Urothelium cell line (cell line): Measurements from ENCODE around the gene STOM.

ENCODE experiments used
- DNase-seq: peaks from one replicate; pipeline ENCODE4 v3.0.0; 2011; ENCODE audit warnings: low spot score, mixed read lengths
- FAIRE-seq: peaks from 2 replicates; lab custom pipeline; 2011; peaks lifted over from hg19 to GRCh38; lab: Jason Lieb, UNC

STOM gene

DNA sequence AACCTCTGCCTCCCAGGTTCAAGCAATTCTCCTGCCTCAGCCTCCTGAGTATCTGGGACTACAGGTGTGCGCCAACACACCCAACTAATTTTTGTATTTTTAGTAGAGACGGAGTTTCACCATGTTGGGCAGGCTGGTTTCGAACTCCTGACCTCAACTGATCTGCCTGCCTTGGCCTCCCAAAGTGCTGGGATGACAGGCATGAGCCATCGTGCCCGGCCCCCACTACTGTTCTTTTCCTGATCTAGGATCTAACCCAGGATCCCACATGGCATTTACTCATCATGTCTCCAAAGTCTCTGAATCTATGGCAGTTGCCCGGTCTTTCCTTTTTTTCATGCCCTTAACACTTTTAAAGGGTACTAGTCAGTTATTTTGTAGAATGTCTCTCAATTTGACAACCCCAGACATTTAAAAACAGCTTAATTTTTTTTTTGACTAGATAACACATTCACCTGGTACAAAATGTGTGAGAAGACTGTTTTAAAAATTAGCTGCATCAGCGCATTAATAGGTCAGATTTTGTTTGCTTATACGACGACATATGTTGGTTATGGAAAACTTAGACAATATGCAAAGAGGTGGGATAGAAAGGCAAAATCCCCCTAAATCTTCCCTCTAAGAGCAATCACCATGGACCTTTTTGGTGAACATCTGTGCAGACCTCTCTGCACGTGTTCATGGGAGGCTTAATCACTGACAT lies 46.5 kb downstream of the STOM start:
- no peak for FAIRE-seq
- DNase-seq: no peak

DNA sequence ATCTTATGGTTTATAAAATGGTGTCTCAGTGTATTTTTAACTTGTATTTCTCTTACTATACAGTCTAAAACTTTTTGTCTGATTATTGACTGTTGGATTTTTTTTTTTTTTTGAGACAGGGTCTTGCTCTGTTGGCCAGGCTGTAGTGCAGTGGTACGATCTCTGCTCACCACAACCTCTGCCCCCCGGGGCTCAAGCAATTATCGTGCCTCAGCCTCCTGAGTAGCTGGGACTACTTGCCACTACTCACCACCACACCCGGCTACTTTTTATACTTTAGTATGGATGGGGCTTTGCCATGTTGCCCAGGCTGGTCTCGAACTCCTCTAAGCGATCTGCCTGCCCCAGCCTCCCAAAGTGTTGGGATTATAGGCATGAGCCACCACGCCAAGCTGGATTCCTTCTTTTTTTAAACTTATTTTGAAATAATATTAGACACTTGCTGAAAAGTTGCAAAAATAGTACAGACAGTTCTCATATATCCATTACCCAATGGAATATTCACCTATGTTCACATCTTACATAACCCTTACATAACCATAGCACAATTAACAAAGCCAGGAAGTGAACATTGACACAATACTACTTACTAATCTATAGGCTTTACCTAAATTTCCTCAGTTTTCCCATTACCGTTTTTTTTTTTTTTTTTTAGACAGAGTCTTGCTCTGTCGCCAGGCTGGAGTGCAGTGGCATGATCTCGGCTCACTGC lies 47.2 kb downstream of the STOM start:
- no peak for FAIRE-seq
- DNase-seq: no peak

DNA sequence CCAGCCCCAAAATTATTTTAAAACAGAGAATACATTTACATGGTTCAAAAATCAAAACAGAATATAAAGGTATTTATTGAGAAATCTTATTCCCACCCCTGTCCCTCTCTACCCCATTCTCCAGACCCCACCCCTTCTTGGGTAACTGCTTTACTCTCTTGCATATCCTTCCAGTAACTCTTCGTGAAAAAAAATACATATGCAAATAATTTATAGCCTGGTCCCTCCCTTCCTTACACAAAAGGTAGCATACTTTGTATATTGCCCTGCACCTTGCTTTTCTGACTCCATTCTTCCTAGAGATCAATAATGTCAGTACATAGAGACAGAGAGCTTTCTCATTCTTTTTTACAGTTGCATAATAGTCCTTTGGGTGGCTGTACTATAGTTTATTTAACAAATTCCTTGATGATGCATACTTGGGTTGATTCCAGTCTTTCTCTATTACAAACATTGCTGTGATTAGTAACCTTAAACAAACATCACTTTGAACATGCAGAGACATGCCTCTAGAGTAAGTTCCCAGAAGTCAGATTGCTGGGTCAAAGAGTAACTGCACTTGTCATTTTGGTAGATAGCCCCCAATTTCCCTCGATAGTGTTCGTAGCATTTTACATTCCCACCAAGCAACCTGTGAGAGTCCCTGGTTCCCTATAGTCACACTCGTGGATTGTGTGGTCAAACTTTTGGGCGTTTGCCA lies 47.9 kb downstream of the STOM start:
- DNase-seq (peak; percentile 64), FAIRE-seq (no peak)

DNA sequence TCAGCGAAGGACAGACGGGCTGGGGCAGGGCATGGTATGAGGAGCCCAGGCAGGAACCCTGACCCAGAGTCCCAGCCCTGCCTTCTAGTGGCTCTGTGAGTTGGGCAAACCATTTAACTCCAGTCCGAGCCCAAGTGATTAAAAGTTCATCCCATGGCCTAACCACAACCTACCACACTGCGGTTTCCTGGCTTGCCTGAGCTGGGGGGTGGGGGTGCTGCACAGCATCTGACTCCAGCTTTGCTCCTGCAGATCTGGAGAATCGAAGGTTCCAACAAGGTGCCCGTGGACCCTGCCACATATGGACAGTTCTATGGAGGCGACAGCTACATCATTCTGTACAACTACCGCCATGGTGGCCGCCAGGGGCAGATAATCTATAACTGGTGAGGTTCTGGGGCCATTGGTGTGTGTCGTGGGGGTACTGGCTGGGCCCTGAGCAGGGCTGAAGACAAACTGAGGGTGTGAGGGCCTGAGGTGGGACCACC lies 49.0 kb downstream of the STOM start:
- FAIRE-seq (no peak), DNase-seq (peak; percentile 58)

DNA sequence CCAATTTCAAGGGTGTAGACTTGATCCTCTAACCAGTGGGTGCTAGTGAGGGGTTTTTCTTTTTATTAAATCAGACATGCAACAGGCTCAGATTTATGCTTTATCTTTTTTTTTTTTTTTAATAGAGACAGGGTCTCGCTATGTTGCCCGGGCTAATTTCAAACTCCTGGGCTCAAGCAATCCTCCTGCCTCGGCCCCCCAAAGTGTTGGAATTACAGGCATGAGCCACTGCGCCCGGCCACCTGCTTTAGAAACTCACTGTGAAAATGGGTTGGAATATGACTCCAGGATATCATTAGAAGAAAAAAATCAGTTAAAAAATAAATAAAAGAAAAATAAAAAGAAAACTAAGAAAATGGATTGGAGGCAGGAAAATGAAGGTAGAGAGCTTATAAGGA lies 50.7 kb downstream of the STOM start:
- DNase-seq (no peak), FAIRE-seq (no peak)

DNA sequence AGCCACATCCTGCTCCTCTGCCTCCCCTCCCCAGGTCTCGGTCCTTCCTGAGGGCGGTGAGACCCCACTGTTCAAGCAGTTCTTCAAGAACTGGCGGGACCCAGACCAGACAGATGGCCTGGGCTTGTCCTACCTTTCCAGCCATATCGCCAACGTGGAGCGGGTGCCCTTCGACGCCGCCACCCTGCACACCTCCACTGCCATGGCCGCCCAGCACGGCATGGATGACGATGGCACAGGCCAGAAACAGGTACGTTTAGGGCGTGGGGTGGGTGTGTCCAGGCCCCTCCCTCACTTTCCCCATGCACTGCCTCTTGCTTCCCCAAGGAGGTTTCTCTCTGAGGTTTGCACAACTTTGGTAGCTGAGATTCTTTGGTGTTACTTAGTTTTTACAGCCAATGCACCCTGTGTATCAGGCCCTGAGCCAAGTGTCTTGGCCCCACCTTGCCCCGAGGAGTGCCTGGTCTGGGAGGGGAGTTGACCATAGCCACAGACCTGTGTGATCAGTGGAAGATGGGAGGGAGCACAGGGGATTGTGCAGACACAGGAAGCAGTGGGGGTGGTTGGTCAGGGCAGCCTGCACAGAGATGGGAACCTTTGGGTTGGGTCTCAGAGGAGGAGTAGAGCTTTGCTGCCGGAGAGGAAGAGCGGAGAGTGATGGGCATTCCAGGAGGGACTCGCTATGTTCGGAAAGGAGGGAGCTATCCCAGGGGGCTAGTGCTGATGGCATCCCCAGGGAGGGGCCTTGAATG lies 51.2 kb downstream of the STOM start:
- no peak for FAIRE-seq
- no peak for DNase-seq

DNA sequence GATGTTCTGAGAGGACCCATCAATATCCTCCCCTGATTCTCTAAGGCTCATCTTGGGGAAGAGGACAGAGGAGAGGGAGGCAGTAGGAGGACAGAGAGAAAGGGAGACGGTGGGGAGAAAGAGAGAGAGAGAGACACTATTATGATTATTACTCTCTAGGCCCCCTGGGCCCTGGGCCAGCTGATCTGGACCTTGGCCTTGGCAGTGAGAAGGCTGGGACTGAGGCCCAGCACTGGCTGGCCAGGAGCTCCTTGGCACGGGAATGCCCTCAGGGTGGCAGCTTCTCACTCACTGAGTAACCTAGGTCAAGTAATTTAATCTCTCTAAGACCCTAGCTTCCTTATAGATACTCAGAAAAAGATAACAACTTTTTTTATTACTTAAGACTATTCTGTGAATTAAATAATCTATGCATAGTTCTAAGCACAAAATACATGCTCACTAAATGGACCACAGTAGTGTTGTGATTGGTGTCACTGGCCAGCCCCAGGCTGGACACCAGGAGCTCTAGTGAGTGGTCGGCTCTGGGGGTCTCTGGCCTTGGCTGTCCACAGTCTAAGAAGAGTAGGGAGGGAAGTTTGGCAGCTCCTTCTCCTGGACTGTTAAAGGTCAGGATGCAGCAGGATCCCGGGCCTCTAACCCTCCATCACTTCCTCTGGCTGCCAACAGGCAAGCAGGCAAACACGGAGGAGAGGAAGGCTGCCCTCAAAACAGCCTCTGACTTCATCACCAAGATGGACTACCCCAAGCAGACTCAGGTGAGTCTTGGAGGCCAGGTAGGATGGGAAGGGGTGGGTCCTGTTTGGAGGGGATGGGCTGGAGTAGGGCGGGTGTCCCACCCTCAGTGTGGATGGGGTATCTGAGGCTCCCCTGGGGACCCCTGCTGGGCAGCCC lies 52.1 kb downstream of the STOM start:
- no peak for FAIRE-seq
- DNase-seq: no peak

DNA sequence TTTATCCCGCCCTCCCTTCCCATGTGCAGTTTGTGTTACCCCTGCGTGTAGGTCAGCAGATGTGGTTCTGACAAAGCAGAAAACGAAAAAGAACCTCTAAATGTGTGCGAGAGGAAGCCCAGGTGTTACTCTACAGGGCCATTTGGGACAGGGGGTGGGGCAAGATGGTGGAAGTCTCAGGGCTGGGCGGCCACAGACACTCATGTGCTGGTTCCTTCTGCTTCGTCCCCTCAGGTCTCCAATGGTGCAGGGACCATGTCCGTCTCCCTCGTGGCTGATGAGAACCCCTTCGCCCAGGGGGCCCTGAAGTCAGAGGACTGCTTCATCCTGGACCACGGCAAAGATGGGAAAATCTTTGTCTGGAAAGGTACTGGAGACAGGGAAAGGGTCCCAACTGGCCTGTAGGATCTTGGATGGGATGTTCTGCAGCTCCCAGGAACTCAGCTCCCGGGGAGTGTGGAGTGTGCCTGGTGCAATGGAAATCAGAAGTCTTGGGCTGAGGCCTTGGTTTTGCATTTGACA lies 53.1 kb downstream of the STOM start:
- DNase-seq (no peak), FAIRE-seq (no peak)

DNA sequence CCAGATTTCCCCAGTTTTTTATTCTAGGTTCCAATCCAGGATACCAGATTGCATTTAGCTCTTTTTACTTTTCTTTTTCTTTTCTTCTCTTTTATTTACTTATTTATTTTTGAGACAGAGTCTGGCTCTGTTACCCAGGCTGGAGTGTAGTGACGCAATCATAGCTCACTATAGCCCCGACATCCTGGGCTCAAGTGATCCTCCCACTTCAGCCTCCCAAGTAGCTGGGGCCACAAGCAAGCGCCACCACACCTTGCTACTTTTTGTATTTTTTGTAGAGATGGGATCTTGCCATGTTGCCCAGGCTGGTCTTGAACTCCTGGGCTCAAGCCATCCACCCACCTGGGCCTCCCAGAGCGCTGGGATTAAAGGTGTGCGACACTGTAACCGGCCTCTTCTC lies 53.7 kb downstream of the STOM start:
- no peak for FAIRE-seq
- no peak for DNase-seq

DNA sequence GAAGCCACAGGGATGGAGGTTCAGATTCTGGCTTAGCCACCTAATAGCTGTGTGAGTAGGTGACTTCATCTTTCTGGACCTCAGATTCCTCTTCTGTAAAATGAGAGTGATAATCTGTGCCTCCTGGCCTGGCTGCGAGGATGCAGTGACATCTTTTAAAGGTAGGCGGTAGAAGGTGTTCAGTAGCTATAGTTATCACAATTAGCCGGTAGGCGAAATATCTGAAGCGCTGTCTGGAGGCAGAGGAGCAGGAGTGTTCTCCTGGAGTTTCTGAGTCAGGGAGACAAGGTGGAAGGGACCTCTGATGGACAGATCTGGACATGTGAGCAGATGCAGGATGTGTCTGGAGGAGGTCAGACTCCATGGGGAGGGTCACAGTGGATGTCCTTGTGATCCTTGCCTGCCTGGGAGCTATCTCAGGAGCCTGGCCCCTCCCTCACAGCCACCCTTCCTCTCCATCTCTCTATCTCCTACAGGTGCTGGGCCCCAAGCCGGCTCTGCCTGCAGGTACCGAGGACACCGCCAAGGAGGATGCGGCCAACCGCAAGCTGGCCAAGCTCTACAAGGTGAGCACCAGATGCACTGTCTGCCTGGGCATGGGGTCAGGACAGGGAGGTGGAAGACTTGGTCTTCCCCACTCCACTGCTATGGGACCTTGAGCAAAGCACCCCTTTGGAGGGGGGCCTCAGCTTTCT lies 56.4 kb downstream of the STOM start:
- DNase-seq (no peak), FAIRE-seq (no peak)

DNA sequence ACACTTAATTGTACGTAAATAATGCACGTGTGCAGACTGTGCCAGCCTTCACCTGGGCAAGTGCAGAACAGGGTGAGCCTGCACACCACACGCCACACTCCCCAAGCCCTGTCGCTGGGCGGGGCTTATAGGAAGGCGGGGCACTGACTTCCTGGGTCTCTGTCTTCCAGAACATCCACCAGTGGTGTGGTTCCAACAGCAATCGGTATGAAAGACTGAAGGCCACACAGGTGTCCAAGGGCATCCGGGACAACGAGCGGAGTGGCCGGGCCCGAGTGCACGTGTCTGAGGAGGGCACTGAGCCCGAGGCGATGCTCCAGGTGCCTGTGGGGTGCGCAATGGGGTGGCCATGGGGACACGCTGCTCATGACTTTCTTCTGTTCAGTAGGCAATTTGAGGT lies 57.9 kb downstream of the STOM start:
- FAIRE-seq (no peak), DNase-seq (no peak)

DNA sequence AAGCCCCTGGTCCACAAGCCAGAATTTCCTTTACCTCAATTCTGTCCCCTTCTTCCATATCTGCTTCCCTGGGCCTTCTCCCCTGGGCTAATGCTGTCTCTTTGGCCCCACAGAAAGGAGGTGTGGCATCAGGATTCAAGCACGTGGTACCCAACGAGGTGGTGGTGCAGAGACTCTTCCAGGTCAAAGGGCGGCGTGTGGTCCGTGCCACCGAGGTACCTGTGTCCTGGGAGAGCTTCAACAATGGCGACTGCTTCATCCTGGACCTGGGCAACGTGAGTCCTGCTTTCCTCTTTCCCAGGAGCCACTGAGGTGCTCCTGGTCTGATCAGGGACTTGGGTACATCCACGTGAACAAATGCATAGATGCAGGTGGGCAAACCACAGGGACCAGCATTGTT lies 59.5 kb downstream of the STOM start:
- DNase-seq (no peak), FAIRE-seq (no peak)

DNA sequence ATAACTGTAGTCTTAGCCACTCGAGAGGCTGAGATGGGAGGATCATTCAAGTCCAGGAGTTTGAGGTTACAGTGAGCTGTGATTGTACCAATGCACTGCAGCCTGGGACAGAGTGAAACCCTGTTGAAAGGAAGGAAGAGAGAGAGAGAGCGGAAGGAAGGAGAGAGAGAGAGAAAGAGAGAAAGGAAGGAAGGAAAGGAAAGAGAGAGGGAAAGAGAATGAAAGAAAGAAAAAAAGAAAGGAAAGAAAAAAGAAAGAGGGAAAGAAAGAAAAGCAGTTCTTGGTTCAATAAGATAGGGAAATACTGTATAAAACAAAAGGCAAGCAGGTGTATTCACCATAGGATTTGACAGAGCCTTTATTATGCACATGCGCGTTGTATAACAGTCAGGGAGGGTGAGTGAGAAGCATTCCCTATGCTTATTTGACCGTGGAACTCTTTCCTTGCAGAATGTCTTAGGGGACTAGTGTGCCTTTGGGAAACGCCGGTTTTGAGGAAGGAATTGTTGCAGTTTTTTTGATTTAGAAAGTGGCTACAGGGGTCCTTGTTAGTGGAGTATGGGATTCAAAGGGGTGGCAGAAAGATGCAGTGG lies 60.1 kb downstream of the STOM start:
- DNase-seq (no peak), FAIRE-seq (no peak)

DNA sequence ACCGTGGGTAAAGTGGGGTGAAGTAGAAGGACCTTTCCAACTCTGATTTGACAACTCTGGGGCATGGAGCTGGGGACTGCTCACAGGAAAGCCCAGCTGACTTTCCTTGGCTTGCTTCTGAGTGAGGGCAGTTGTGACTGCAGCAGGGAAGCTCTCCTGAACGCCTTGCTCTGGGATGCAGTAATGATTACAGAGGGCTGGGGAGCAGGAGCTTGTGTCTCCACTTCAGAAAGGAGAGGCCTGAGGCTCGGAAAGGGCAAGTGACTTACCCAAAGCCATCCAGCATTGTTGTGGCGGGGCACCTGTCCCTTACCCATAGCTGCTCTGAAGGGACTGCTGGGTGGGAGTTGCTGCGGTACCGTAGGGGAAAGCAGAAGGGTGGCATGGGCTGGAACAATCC lies 60.9 kb downstream of the STOM start:
- DNase-seq: no peak
- no peak for FAIRE-seq

DNA sequence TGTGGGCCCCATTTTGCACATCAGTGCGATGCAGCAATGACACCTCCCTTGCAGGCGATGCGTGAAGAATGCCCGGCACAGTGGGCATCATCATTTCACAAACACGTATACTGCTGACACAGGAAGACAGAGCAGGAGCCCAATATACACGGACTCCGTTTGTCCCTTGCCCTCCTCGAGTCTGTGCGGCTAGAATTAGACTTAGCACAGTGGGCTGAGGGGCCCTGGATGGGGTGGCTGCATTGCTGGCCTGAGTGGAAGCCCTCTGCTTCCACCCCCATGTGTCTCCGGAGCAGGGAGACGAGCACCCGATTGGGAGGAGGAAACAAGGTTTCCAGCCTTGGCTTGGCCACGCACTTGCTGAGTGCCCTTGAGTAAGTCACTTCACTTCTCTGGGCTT lies 61.3 kb downstream of the STOM start:
- FAIRE-seq: no peak

DNA sequence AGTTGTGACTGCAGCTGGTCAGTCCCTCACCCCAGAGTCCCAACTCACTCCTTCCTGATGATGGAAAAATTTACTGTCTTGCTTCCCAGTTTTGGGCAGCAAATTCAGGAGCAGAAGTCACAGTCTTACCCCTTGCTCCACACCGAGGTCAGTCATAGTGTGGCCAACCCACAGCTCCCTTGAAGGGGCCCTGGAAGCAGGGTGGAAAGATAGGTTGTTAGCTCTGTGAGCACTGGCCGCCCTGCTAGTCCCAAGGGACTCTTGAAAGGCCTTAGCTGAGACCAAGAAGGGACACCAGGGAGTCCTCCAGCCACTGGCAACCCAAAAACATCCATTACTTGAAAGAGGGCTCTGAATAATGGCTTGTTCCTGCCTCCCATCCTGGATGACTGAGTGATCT lies 62.1 kb downstream of the STOM start:
- no peak for DNase-seq
- no peak for FAIRE-seq

More for the DNA sequence above, 61.3 kb downstream of the STOM start:
- no peak for DNase-seq

DNA sequence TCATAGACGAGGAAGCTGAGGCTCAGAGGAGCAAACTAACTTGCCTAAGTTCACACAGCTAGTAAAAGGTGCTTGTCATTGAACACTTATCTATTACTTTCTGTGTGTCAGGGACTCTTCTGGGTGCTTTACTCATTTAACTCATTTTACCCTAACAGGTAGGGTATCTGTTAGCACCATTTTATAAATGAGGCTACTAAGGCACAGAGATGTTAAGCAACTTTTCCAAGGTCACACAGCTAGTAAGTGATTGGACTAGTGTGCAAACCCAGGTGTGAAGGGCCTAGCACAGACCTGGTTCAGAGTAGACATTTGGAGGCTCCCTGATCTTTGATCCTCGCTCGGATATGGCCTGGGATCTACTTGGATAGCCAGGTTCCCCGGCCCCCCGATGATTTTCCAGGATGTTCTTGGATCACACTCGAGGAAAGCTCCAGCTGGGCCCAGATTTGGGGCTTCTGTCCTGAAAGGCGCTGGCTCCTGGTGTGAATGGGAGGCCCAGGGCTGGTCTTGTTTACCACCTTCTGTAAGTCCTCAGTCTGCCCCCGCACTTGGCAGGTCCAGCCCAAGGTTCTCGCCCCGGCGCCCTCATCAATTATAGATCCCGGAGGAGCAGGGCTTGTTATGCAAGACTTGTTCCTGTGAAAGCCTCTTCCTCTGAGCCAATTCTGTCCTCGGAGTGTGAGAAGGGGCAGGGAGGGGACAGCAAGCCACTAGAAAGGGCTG lies 64.6 kb downstream of the STOM start:
- FAIRE-seq (no peak), DNase-seq (no peak)

DNA sequence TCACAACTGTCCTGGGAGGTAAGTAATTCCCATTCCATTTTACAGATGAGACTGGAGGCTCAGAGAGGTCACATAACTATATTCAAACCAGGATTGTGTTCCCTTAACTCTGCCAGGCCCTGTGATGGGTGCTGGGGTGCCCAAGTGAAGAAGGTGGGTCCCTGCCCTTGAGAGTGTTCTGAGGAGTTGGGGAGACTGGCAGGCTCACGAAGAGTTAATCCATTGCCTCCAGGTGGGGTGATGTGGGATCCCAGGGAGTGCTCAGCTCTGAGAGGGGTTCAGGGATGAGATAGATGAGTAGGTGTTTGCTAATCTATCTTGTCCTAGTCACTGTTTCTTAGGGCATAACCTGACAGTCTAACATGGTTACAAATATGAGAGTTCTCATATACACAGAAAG lies 65.3 kb downstream of the STOM start:
- FAIRE-seq: no peak

More for the DNA sequence above, 65.3 kb downstream of the STOM start:
- no peak for DNase-seq
